DMS 273 (cell line): ENCODE data around the gene RBBP8.

Source experiments
- DNase-seq: peaks from one replicate; lab custom pipeline; 2025; ENCODE audit not compliant: unreplicated experiment; lab: John Stamatoyannopoulos, UW

The RBBP8 gene

DNA sequence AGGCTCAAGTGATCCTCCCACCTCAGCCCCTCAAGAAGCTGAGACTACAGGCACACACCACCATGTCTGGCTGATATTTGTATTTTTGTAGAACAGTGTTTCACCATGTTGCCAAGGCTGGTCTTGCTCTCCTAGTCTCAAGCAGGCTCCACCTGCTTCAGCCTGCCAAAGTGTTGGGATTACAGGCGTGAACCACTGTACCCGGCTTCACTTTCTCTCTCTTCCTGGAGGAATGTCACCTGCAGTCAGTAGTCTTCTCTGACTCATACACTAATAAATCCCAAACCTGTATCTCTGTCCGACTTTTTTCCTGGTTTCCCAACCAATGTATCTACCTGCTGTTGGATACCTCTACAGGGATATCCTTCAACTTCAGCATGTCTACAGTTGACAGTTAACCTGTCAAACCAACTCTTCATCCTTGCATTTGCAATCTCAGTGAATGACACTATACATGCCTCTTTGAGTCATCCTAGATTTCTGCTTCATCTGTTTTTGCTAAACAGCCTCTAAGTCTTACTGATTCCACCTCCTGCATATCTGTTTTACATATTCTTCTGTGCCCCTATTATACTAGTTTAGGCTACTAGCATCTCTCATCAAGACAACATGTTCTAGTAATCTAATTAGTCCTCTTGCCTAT is 54.5 kb downstream of the RBBP8 start:
- DNase-seq: no peak

DNA sequence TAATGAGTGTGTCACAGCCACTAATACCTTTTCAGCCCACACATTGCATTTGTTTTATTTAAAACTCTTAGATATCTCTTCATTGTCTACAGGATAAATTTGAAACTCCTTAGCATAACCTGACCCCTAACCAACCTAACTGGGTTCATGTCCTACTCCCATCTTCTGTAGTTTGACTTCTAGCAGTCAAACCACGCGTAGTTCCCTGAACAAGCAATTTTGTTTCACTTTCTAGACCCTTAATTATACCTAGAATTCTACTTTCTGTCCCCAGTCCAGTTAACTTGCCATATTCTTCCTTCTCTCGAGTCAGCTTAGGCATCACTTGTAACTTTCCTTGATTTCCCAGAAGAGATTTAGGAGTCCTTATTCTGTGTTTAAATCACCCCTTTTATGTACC is 55.1 kb downstream of the RBBP8 start:
- no peak for DNase-seq

DNA sequence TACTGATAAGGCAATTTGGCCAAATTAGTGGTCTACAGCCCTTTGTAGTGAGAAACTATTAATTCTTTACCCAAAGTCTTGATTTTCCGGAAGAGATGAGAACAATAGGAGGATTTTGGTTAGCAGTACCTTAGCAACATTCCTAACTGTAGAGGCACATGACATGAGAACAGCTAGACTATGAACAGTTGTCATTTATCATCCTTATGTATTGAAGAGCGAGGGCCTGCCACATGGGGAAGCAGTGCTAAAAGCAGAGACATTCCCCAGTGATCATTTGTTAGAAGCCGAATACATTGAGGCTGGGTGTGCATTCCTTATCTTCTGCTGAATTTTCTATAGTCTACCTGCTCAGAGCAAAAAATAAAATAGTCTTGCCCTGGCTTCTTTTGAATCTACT is 65.2 kb downstream of the RBBP8 start:
- no peak for DNase-seq

DNA sequence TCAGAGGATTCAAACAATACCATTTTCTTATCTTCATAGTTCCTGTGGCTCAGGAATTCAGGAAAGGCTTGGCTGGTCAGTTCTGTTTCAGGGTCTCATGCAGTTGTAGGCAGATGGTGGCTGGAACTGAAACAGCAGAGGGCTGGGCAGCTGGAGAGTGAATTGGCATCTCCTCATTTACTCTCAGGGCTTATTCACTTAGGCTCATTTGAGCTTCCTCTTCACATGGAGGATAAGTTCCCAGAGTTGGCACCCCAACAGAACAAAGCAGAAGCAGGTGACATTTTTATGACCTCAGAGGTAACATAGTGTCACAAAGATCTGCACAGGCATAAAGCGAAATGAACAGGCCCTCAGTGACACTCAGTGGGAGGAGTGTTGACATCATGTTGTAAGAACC is 66.1 kb downstream of the RBBP8 start:
- no peak for DNase-seq

DNA sequence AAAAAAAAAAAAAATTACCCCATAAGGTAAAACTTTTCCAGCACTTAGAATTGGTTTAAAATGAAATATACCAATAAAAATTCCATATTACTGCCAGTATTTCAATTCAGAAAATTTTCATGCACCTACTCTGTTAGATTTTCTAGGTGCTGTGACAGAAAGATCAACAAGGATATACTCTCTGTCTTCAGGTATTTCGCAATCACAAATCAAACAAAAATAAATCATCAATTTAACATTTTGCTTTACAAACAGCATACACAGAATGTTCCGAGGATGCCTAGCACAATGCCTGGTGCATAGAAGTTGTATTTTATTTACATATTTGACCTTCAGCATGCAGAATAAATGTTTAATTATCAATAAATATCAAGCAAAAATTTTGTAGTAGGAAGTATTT is 66.5 kb downstream of the RBBP8 start:
- no peak for DNase-seq

DNA sequence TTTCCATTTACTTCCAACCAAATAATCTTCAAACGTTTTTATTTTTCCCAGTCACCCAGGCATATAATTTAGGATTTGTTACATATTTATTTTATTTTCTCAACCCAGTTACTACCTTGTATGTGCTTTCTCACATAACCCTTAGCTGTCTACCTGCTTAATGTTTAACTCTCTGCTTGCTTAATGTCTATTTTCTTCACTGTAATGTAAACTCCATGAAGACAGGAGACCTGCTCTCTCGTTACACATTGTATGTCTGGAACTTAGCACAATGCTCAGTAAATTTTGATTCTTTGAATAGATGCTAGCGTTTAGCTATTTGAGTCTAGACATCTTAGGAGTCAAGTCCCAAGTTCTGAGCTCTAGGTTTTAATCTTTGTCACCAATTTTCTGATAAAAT is 70.2 kb downstream of the RBBP8 start:
- DNase-seq: no peak

DNA sequence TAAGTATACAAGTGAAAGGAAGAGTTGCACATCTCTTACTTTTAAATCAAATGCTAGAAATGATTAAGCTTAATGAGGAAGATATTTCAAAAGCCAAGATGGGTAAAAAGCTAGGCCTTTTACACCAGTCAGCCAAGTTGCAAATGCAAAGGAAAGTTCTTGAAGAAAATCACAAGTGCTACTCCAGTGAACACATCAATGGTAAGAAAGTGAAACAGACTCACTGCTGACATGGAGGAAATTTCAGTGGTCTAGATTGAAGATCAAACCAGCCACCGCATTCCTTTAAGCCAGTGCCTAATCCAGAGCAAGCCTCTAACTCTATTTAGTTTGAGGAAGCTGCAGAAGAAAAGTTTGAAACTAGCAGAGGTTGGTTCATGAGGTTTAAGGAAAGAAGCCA is 79.1 kb downstream of the RBBP8 start:
- DNase-seq: no peak

DNA sequence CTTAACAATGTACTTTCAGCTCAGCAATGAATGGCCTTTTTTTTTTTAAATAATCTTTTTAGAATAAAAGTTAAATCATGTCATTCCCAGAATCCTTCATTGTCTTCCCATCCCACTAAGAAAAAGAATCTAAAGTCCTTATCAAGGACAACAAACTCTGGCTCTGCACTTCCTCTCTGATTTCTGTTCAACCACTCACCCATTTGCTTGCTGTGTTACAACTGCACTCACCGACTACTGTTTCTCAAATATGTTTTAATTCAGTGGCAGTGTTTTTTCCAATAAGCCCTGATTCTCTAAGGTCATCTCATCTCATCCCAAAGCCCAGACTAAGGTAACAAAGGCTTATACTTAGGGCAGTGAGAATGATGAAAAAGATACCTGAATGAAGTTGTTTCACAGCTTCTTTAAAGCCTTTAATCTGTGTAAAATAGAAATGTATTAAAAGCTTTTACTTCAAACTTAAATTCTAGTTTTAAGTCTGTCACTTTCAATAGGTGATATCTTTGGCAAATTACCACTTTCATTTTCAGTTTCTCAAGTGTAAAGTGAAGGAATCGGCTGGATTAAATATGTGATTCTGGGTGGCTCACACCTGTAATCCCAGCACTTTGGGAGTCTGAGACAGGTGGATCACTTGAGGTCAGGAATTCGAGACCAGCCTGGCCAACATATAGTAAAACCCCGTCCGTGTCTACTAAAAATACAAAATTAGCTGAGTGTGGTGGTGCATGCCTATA is 87.6 kb downstream of the RBBP8 start:
- no peak for DNase-seq

DNA sequence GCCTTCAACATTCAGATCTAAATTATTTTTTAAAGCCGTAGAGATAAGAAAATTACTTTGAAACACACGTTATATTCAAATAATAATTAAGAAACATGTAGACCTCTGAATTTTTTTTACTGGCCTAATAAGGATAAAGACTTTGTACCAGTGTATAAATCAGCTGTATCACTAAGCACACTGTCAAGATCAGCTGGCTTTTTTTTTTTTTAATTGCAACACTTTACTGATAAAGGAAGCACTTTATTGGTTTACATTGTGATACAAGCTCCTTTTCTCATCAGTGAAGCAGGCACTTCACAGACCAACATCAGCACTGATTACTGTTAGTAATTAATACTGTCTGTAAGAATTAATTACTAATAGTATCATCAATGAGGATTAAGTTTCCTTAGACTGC is 88.5 kb downstream of the RBBP8 start:
- DNase-seq: no peak

DNA sequence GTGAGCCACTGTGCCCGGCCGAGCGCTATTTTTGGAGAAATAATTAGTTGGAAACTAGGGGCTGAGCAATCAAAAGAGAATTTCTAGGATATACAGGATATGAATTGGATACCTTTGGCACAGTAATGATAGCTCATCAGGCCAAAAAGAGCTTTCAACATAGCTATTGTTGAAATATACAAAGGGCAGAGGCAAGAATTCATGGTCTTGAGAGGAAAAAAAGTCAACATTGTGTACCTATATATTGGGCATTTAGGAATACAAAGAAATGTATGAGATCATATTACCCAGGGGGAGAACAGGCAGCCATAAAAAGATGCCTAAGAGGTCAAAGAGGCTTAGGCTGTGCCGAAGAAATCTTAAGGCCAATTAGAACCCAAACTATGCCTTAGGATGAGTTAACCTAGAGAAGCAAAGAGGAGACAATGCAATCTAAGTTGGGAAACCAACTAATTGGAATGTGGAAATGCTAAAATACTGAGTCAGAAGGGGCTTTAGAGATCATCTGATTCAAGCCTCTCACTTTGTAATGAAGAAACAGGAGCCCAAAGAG is 99.0 kb downstream of the RBBP8 start:
- DNase-seq: no peak

DNA sequence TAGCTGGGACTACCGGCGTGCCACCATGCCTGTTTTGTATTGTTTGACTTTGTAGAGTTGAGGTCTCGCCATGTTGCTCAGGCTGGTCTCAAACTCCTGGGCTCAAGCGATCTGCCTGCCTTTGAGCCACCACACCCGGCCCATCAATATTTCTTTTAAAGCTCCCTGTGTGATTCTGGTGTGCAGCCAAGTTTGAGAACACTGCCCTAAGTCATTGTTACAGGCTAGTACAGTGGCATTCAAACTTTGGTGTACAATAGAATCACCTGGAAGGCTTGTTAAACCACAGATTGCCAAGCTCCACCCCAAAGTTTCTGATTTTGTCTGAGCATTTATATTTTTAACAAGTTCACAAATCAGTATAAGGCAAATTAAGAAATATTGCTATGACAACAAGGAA is 99.9 kb downstream of the RBBP8 start:
- DNase-seq: no peak

DNA sequence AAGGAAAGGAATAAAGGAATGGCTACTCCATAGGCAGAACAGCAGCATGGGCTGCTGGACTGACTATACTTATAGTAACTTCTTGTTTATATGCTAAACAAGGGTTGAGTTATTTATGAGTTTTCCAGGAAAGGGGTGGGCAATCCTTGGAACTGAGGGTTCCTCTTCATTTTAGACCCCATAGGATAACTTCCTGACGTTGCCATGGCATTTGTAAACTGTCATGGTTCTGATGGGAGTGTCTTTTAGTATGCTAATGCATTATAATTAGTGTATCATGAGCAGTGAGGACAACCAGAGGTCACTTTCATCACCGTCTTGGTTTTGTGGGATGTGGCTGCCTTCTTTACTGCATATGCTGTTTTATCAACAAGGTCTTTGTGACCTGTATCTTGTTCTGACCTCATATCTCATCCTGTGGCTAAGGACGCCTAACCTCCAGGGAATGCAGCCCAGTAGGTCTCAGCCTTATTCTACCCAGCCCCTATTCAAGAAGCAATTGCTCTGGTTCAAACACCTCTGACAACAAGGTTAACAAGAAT is 103.6 kb downstream of the RBBP8 start:
- no peak for DNase-seq

DNA sequence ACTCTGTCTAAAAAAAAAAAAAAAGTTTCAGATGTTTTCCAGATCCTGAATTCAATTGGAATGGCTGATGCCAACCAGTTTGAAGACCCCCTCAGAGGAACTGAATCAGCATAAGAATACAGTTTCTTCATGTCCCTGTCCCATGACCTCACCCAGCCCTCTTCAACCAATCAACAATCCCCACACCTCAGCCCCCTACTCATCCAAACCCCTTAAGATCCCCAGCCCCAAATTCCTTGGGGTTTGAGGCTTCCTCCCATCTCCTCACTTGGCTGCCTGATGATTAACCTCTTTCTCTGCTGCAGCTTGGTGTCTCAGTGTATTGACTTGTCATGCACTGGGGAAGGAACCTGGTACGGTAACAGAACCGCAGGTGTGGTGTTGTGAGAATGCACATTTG is 104.5 kb downstream of the RBBP8 start:
- no peak for DNase-seq

DNA sequence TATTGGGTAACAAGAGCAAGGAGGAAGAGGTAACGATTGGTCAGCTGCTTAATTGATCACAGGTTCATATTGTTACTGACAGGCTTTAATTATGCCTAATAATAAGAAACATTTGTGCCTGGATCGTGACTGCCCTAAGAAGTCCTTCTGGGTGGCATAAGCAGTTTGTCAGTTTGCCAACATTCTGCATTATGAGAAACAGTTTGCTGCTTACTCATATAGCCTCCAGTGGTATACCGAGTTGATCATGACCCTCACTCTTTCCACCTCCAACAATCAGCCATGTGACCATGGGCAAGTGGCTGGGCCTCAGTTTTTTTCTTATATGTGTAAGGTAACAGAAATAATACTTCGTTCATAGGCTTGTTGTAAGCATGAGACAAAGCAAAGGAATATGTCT is 105.6 kb downstream of the RBBP8 start:
- DNase-seq: peak; percentile 14

DNA sequence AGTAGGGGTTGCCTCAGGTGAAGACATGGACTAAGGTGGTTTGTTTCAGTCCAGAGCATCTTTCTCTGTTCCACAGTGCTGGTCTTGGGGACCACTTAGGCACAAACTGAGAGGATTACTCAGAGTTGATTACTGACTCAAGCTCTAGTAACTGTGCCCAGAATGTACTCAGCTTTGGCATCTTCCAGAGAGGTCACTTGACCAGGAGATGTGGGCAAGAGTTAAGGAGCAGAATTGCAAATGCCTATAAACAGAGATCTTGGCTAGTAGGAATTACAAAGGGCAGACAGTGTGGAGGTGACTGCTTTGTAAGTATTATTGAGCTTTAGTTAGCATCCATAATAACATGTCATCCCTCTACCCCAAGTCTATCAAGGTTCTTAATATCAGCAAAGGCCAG is 109.0 kb downstream of the RBBP8 start:
- DNase-seq: no peak

DNA sequence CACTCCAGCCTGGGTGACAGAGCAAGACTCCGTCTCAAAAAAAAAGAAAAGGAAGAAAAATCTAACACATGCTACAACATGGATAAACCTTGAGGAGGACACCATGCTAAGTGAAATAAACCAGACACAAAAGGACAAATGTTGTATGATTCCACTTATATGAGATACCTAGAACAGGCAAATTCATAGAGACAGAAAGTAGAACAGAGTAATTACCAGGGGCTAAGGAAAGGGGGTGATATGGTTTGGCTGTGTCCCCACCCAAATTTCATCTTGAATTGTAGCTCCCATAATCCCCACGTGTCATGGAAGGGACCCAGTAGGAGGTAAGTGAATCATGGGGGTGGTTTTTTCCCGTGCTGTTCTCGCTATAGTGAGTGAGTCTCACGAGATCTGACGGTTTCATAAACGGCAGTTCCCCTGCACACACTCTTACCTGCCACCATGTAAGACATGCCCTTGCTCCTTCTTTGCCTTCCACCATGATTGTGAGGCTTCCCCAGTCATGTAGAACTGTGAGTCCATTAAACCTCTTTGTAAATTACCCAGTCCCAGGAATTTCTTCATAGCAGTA is 110.8 kb downstream of the RBBP8 start:
- no peak for DNase-seq

DNA sequence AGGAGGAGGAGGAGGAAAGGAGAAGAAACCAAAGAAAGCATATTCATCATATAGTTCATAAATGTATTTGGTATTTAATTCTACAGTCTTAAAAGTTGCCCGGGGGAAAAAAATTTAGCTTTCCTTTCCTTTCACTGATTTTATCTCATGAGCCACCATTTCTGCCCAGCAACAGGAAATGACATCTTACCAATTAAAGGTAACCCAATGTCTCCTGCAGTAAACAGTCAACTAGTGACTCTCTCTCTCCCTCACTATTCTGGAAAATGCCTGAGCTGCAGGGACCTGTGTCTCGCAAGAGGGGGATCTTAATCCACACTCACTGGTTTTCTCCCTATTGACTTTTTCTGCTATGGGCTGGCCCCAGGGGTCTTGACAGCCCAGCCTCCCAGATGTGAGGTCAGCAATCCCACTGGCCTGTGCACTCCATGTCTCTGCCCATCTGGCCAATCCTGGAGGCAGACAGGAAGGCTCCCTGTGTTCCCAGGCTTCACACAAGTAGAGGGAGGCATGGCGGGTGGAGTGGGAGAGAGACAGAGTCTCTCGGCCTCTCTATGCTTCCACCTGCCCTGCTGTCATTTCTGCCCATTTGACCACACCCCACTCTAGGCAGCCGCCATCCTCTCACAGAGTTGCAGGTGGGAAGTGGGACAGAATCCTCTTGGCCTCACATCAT is 116.7 kb downstream of the RBBP8 start:
- DNase-seq: no peak

DNA sequence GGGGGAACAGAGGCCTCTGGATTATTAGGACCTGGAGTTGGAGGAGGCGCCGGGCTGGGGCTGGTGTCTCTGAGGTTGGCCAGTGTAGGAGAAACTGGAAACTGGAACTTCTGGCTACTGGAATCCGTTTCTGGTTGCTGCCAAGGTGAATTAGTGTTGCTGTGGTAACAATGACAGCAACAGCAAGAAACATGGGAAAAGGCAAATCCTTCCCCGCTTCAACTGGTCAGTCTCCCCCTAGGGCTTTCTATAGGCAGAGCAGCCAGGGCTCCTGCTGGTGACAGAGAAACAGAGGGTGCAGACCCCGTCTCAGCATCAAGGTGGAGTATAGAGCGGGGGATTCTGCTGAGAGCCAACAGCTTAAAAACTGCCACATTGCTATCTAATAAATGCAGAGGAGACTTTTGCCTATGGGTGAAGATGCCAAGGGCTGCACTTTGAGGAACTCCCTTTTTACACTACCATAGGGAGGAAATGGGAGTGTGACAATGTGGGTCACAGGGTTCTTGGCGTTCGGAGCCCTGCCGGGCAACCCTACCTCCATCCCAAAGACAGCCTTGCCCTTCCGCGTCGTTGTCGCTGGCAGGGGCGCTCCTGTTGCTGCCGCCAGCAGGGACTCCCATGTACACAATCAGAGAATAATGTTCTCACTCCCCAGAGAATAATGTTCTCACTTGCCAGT is 120.8 kb downstream of the RBBP8 start:
- DNase-seq: peak; percentile 63

DNA sequence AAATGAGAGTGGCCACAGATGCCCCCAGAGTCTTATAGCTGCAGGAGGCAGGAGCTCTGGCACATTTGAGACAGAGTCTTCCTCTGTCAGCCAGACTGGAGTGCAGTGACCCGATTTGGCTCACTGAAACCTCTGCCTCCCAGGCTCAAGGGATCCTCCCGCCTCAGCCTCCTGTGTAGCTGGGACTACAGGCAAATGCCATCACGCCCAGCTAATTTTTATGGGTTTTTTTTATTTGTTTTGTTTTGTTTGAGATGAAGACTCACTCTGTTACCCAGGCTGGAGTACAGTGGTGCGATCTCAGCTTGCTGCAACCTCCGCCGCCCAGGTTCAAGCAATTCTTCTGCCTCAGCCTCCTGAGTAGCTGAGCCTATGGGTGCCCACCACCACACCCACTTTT is 121.4 kb downstream of the RBBP8 start:
- DNase-seq: no peak

DNA sequence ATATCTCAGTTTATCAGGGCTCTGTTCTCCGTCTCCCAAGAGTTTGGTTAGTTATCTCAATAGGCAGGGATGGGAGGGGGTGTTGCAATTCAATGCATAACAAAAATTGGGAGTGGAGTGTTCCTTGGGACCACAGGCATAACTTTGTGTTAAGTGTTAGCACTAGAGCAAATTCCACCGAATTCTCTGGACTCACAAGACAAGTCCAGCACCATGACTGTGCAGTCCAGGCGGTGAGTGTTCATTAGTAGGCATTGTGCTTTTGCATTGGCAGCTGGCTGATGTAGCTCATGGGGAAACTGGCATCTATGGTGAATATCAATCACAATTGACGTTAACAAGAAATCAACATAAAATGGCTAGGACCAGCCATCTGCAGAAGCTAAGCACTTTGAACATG is 123.2 kb downstream of the RBBP8 start:
- peak; percentile 61 for DNase-seq

DNA sequence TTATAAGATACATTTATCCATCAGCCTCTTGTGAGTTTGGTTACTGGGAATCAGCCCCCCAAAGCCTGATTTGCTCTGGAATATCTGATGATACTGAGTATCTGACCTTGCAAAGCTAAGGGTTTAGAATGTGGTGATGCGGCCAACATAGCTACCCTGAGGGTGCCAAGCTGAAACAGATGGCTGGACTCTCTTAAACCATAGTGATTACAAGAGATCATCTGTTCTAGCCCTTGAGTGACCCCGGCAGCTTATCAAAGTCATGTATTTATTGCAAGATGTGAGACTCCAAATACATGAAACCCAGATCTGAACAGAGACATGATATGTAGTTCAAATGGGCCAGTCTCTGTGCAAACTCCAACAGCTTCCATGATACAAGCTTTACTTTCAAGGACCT is 124.0 kb downstream of the RBBP8 start:
- peak; percentile 76 for DNase-seq
